NT2/D1 (cell line): ENCODE measurements around the gene KDM6B.

Source experiments
- SUZ12 ChIP-seq: IDR thresholded peaks from 2 replicates; pipeline ENCODE4 v1.6.1; 2011; ENCODE audit not compliant: insufficient read length, insufficient read depth; ENCODE audit errors: extremely low read depth
- YY1 ChIP-seq: IDR thresholded peaks from 2 replicates; pipeline ENCODE4 v1.6.1; 2011; ENCODE audit not compliant: insufficient read length, insufficient read depth
- ZNF274 ChIP-seq: IDR thresholded peaks from 2 replicates; pipeline ENCODE4 v1.6.1; 2011; ENCODE audit warnings: mild to moderate bottlenecking, low read depth, low read length

DNA sequence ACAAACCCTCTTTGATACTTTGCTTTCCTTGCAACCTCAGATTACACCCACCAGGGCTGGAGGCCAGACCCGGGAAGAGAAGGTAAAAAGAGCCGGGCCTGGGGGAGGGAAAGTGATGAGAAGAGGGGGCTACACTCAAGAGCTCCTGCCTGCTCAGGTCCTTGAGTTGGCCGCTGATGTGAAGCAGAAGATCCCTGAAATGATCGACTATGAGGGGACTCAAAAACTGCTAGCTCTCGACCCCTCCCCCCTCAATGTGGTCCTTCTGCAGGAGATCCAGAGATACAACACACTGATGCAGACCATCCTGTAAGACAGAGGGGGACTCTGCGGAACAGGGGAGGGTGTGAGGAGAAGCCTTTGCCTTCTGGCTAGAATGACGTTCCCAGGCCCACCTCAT is 2.8 kb upstream of the KDM6B start:
- TF ChIP-seq YY1 (no peak), ZNF274 (no peak), SUZ12 (no peak)
